Retinal pigment epithelial cell (primary cell): ENCODE data around the gene SPIB.

Experiments used
- DNase-seq: peaks from one replicate; pipeline ENCODE4 v3.0.0-alpha.2; 2010; ENCODE audit warnings: low read depth
- H3K4me3 ChIP-seq: 2 replicates; pipeline ENCODE4 v1.5.1; 2011; ENCODE audit warnings: mild to moderate bottlenecking, low read length, control low read depth, moderate library complexity
- CTCF ChIP-seq: conservative IDR thresholded peaks from 2 replicates; pipeline ENCODE4 v1.5.1; 2011; ENCODE audit warnings: low read depth, low read length, control low read depth, inconsistent platforms

SPIB gene

GRCh38 chr19:50475101-50475568, 56.4 kb downstream of the SPIB start:
- H3K4me3 ChIP-seq, result no peak overlapping the region
- no peak for DNase-seq
- TF ChIP-seq CTCF, result no peak

- DNase-seq, result no peak
- no peak for TF ChIP-seq CTCF
- peak overlapping the region; percentile 24 for H3K4me3 ChIP-seq
These were observed 57.0 kb downstream of the SPIB start for GRCh38 chr19:50475736-50476223.

GRCh38 chr19:50476224-50476906, 57.6 kb downstream of the SPIB start, which contains the start of the genes EMC10 and GARIN5A:
TSS of gene EMC10 (plus strand) at chr19:50476507. CDS start at chr19:50476545, 38 bp downstream.
TSS of gene GARIN5A (minus strand) at chr19:50476848. CDS start at chr19:50476388, 460 bp downstream.
- TF ChIP-seq CTCF, result no peak
- peak; percentile 87 for DNase-seq
- peak within 1 kb of the TSS; percentile 84 for H3K4me3 ChIP-seq

- no peak for TF ChIP-seq CTCF
- DNase-seq, result no peak
- H3K4me3 ChIP-seq, result peak overlapping the region; percentile 84
These were observed 58.1 kb downstream of the SPIB start for GRCh38 chr19:50476907-50477238.

GRCh38 chr19:50477751-50478515, 59.2 kb downstream of the SPIB start:
- no peak for TF ChIP-seq CTCF
- no peak overlapping the region for H3K4me3 ChIP-seq
- DNase-seq, result no peak

- no peak for DNase-seq
- peak; percentile 60 for TF ChIP-seq CTCF
- H3K4me3 ChIP-seq, result no peak overlapping the region
These were observed 60.4 kb downstream of the SPIB start for GRCh38 chr19:50478901-50479715.
